ENCODE data around the gene P2RX1. TPM values are rescaled to one million over a fixed set of nuclear protein-coding genes. Genes with fewer than 3 reads are reported as not detected.

P2RX1 gene
- total RNA-seq, 1 donor from 2014 or later: 1.6 TPM

GRCh38 chr17:3907483-3908216 lies 8.6 kb downstream of the P2RX1 start:
- no peak for DNase-seq (ENCODE audit: low read depth)

- no peak for DNase-seq (ENCODE audit: low read depth)
Observed at GRCh38 chr17:3906881-3907280, 9.4 kb downstream of the P2RX1 start.

GRCh38 chr17:3905017-3905520 lies 11.2 kb downstream of the P2RX1 start:
- no peak for DNase-seq (ENCODE audit: low read depth)

- DNase-seq (ENCODE audit: low read depth): no peak
Observed at GRCh38 chr17:3904501-3904900, 11.8 kb downstream of the P2RX1 start.

- DNase-seq (ENCODE audit: low read depth): no peak
Observed at GRCh38 chr17:3903881-3904290, 12.4 kb downstream of the P2RX1 start.

GRCh38 chr17:3903051-3903825 lies 13.0 kb downstream of the P2RX1 start:
- peak; percentile 59 for DNase-seq (ENCODE audit: low read depth)

- DNase-seq (ENCODE audit: low read depth): no peak
Observed at GRCh38 chr17:3900646-3901045, 15.6 kb downstream of the P2RX1 start.

- DNase-seq (ENCODE audit: low read depth): no peak
Observed at GRCh38 chr17:3897731-3898130, 18.5 kb downstream of the P2RX1 start.

- no peak for DNase-seq (ENCODE audit: low read depth)
Observed at GRCh38 chr17:3896968-3897235, 19.4 kb downstream of the P2RX1 start.

- no peak for DNase-seq (ENCODE audit: low read depth)
Observed at GRCh38 chr17:3896108-3896967, 19.9 kb downstream of the P2RX1 start.

GRCh38 chr17:3895354-3895753 lies 20.9 kb downstream of the P2RX1 start:
- DNase-seq (ENCODE audit: low read depth): no peak

GRCh38 chr17:3894911-3895343 lies 21.3 kb downstream of the P2RX1 start:
- peak; percentile 52 for DNase-seq (ENCODE audit: low read depth)

- DNase-seq (ENCODE audit: low read depth): no peak
Observed at GRCh38 chr17:3894188-3894587, 22.1 kb downstream of the P2RX1 start.

- DNase-seq (ENCODE audit: low read depth): no peak
Observed at GRCh38 chr17:3893720-3894116, 22.5 kb downstream of the P2RX1 start.

- DNase-seq (ENCODE audit: low read depth): peak; percentile 83
Observed at GRCh38 chr17:3893003-3893719, 23.1 kb downstream of the P2RX1 start, which contains the start of gene CAMKK1. TSS of gene CAMKK1 (minus strand) at chr17:3893053. CDS start at chr17:3885687, 7,366 bp downstream.

GRCh38 chr17:3892095-3892998 lies 23.9 kb downstream of the P2RX1 start:
- no peak for DNase-seq (ENCODE audit: low read depth)

- no peak for DNase-seq (ENCODE audit: low read depth)
Observed at GRCh38 chr17:3891626-3892094, 24.6 kb downstream of the P2RX1 start.

GRCh38 chr17:3890878-3891219 lies 25.4 kb downstream of the P2RX1 start:
- DNase-seq (ENCODE audit: low read depth): peak; percentile 61

- DNase-seq (ENCODE audit: low read depth): peak; percentile 84
Observed at GRCh38 chr17:3890082-3890877, 26.0 kb downstream of the P2RX1 start.

Measured in myocyte (in vitro differentiated cells).